ENCODE data around the gene SLC25A23.

The SLC25A23 gene

GRCh38 chr19:6494438-6495036 is 34.9 kb upstream of the SLC25A23 start:
- H3K4me3 ChIP-seq (IDR thresholded peaks at IDR 0.05; ENCODE audit: insufficient read depth, low read depth, low read length) = no peak overlapping the region
- no peak for TF ChIP-seq CTCF (conservative IDR thresholded peaks at IDR 0.05; ENCODE audit: low read depth, low read length)
- no peak overlapping the region for H3K9ac ChIP-seq
- no peak overlapping the region for H2AFZ ChIP-seq (ENCODE audit: low read depth)
- H4K20me1 ChIP-seq (ENCODE audit: insufficient read depth) = no peaks in the 10 kb centered on the region
- H3K27me3 ChIP-seq (ENCODE audit: insufficient read depth, low read depth) = no peaks in the 10 kb centered on the region
- H3K79me2 ChIP-seq (ENCODE audit: insufficient read depth, low read depth) = no peaks in the 10 kb centered on the region
- H3K4me2 ChIP-seq = no peak overlapping the region
- no peak overlapping the region for H3K27ac ChIP-seq
- H3K36me3 ChIP-seq (ENCODE audit: insufficient read depth) = no peaks in the 10 kb centered on the region
- H3K4me1 ChIP-seq (ENCODE audit: low read depth, poor library complexity, severe bottlenecking) = no peaks in the 10 kb centered on the region

- no peaks in the 10 kb centered on the region for H3K27me3 ChIP-seq (ENCODE audit: insufficient read depth, low read depth)
- H2AFZ ChIP-seq (ENCODE audit: low read depth) = no peak overlapping the region
- H3K4me1 ChIP-seq (ENCODE audit: low read depth, poor library complexity, severe bottlenecking) = no peaks in the 10 kb centered on the region
- H3K27ac ChIP-seq = no peak overlapping the region
- no peak overlapping the region for H3K9ac ChIP-seq
- no peaks in the 10 kb centered on the region for H3K36me3 ChIP-seq (ENCODE audit: insufficient read depth)
- no peaks in the 10 kb centered on the region for H4K20me1 ChIP-seq (ENCODE audit: insufficient read depth)
- no peak overlapping the region for H3K4me3 ChIP-seq (IDR thresholded peaks at IDR 0.05; ENCODE audit: insufficient read depth, low read depth, low read length)
- no peak for TF ChIP-seq CTCF (conservative IDR thresholded peaks at IDR 0.05; ENCODE audit: low read depth, low read length)
- H3K79me2 ChIP-seq (ENCODE audit: insufficient read depth, low read depth) = no peaks in the 10 kb centered on the region
- H3K4me2 ChIP-seq = no peak overlapping the region
Measured at GRCh38 chr19:6491802-6492592, 32.4 kb upstream of the SLC25A23 start.

- Histone ChIP-seq H3K27me3 (ENCODE audit: insufficient read depth, low read depth) (no peaks in the 10 kb centered on the region), H3K79me2 (ENCODE audit: insufficient read depth, low read depth) (no peaks in the 10 kb centered on the region), H3K4me2 (no peak overlapping the region), H3K36me3 (ENCODE audit: insufficient read depth) (no peaks in the 10 kb centered on the region), H3K27ac (no peak overlapping the region), H4K20me1 (ENCODE audit: insufficient read depth) (no peaks in the 10 kb centered on the region), H3K4me1 (ENCODE audit: low read depth, poor library complexity, severe bottlenecking) (no peaks in the 10 kb centered on the region), H2AFZ (ENCODE audit: low read depth) (no peak overlapping the region; the same call in 1 of the 2 replicates), H3K4me3 (IDR thresholded peaks at IDR 0.05; ENCODE audit: insufficient read depth, low read depth, low read length) (no peak overlapping the region), H3K9ac (no peak overlapping the region)
- TF ChIP-seq CTCF (conservative IDR thresholded peaks at IDR 0.05; ENCODE audit: low read depth, low read length) = no peak
Measured at GRCh38 chr19:6490134-6490533, 30.5 kb upstream of the SLC25A23 start.

- H3K27ac ChIP-seq = no peak overlapping the region
- peak overlapping the region; percentile 3; the same call in 1 of the 2 replicates for H2AFZ ChIP-seq (ENCODE audit: low read depth)
- H3K79me2 ChIP-seq (ENCODE audit: insufficient read depth, low read depth) = no peaks in the 10 kb centered on the region
- no peaks in the 10 kb centered on the region for H3K27me3 ChIP-seq (ENCODE audit: insufficient read depth, low read depth)
- no peak overlapping the region for H3K9ac ChIP-seq
- H3K4me3 ChIP-seq (IDR thresholded peaks at IDR 0.05; ENCODE audit: insufficient read depth, low read depth, low read length) = no peak overlapping the region
- H3K4me2 ChIP-seq = 0 out of 2 replicates have a peak overlapping the region, but pooled peaks have one; percentile 4
- no peaks in the 10 kb centered on the region for H3K36me3 ChIP-seq (ENCODE audit: insufficient read depth)
- TF ChIP-seq CTCF (conservative IDR thresholded peaks at IDR 0.05; ENCODE audit: low read depth, low read length) = no peak
- H3K4me1 ChIP-seq (ENCODE audit: low read depth, poor library complexity, severe bottlenecking) = no peaks in the 10 kb centered on the region
- H4K20me1 ChIP-seq (ENCODE audit: insufficient read depth) = no peaks in the 10 kb centered on the region
Measured at GRCh38 chr19:6489278-6490061, 29.9 kb upstream of the SLC25A23 start.
